Occipital lobe (tissue), 2 donors: ENCODE data around the gene MRPS33. TPM values are rescaled to one million over a fixed set of nuclear protein-coding genes. Genes with fewer than 3 reads are reported as not detected.

Experiments used
- small RNA-seq: library from RNA; depleted of rRNA; stranded (forward); fragments of <200 nt; gene quantifications from one replicate; pipeline ENCODE3, GENCODE V24; 2014
- total RNA-seq: library from RNA; depleted of rRNA; stranded (reverse); fragments of >200 nt; gene quantifications from one replicate; pipeline ENCODE4 v1.2.3, GENCODE V29; 2014

Gene MRPS33
- total RNA-seq, 1 donor from 2014 or later = 12.6 TPM

Small RNA genes within 50 kb of the gene (small RNA-seq; reads per million reads assigned to genes)
- not detected for gene RNU4-74P

Other genes starting within 250 kb of the MRPS33 start
- gene BRAF, start 90.0 kb downstream of the MRPS33 start, total RNA-seq = 100 TPM
- gene TMEM178B, start 59.1 kb upstream of the MRPS33 start, total RNA-seq = 50.7 TPM